HG03280 (cell line): ENCODE results near the gene GIPC2.

ENCODE experiments used
- ATAC-seq: cut with Tn5 transposase; IDR thresholded peaks from one replicate; pipeline ENCODE4 v1.9.1; 2021; ENCODE audit warnings: mild to moderate bottlenecking, moderate library complexity; ENCODE audit not compliant: unreplicated experiment

GIPC2 gene

DNA sequence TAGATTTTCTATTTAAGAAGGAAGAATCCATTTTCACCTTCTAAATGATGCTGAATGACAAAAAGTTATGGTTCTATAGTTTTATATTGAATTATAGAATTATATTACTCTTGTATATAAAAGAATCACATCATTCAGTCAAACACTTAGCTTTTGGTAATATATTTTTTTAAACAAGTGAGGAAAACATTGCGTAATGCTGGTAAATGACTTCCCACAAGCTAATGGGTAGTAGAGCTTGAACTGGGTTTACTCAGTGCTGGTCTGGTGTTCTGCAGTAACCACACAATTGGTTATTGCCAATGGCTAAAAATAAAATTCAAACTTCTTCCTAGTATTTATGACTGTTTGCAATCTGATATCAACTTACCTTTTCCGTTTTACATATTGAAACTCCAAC lies 10.6 kb upstream of the GIPC2 start:
- no peak for ATAC-seq

DNA sequence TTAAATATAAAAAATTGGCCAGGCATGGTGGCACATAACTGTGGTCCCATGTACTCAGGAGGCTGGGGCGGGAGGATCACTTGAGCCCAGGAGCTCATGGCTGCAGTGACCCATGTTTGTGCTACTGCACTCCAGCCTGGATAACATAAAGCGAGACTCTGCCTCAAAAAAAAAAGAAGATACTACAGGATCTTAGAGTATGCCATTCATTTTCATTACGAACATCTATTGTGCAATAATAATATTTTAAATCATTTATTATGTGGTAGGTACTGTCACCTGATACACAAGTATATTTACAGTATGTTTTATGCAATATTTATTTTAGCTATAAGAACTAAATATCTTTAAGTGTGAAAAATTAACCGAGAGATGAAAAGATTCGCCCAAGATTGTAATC lies 9.3 kb upstream of the GIPC2 start:
- ATAC-seq: no peak

DNA sequence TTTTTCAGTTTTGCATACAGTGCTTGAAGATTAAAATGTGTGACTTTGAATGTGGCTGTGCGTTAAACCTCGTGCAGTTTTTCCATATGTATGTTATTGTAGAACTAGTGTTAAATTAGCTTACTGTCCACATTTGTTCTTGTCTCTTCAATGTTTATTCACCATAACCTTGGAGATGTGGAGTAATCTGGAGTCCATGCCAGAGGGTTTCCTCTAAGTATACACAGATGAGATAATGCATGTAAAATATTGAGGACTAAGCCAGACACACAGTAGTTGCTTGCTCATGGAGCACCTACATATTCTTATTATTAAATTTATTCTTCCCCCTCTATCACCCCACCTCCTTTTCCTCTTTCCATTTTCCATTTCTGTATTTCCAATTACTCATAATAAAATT lies 7.7 kb upstream of the GIPC2 start:
- no peak for ATAC-seq

DNA sequence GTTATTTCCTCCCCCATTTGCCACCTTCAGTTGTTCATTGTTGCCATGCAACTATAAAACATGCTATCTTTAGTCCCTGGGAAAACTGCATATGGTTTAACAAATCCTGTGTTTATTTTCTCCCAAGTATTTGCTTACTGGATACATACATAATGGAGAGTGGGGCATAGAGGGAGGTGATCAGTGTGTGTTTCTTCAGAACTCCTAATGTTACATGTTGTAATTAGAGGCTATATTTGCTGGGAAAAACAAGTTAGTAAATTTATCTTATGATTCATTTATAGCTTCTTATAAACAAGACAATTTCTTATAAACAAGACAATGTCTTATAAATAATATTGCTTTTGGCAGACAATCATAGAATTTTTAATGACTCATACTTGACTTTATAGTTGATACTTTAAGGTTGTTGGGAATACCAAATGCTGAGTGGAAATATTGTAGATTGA lies 7.3 kb upstream of the GIPC2 start:
- no peak for ATAC-seq

DNA sequence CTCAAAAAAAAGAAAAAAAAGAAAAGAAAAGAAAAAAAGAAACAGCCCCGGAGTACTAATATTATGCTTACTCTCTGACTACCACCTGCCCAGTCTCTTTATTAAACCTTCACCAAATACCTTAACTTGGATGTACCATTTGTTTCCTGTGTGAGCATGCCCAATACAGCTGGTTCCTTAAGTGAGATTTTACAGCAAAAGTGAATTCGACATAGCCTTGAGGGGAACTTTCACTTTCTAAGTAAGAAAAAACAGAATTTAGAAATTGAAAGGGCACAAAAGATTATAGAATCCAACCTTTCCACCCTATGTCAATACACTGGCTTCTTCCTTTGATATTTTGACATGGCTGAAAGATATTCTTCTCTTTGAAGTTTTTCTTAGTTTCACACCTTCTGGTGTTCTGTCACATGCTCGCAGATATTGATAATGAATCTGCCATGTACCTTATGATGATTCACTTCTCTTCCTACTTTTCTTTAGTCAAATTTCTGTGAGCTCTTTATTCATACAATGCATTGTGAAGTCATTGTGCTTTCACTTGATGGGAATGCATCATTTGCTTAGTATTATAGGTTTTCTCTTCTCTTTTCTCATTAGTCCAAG lies 5.2 kb upstream of the GIPC2 start:
- no peak for ATAC-seq

DNA sequence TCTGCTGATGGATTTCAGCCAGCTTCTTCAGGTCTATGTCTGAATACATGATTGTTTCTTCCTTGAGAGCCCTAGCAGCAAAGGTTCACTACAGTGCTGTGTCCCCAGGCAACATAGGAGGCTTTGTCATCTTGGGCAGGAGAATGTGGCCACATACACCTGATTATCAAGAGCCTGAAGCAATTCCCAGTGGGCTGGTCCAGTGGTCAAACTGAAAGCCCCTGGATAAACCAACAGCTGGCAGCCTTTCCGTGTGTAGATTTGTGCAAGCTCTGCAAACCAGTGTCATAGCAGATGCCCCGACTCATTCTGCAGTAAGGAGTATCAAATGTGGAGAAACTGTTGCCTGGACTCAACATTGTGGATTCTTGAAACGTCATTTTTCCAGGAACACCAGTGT lies 2.3 kb upstream of the GIPC2 start:
- no peak for ATAC-seq

DNA sequence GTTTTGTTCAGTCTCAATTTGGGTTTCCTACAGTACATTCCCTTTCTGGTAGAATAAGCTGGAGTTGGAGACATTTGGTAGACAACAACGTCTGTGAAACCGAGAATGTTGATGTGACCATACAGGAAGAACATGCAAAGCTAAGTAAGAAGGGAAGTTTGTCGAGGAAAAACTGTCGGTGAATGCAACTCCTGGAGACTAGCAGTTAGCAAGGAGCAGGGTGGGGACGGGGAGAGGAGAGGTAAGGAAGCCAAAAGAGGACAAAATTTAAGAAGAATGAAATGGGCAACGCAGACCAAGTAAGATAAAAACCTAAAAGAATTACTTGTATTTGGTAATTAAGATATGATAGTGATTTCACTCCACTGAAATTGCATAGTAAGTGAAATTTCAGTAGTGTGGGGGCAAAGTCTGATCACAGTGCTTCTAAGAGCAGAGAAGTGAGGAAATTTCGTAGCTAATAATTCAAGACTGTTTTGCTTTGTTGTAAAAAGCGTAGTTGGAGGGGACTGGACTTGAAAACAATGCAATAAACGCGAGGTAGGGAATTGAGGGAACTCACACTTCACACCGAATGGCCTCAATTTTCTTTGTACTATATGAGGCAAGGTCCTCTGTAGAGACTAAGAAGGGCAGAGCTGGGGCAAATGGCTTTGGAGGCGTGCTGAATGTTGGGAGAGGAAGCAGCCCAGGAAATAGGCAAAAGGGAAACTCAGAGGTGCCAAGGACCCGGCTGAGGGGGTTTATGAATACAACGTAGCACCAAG lies 787 bp upstream of the GIPC2 start:
- ATAC-seq: no peak

DNA sequence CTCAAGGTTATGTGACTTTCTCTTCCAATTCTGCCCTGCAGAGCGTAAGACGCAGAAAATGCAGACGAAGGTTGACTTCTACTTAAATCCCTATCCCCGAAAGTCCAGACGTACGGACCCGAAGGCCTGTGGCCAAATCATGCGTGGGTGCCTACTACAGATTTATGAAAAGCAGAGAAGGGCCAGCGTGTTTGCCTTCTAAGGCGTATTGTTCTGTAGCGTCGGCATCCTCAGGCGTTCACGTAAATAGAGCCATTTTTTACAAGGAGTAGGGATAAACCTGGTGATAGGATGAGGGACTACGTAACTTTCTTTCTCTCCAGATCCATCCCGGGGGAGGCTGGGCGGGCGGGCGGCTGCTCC lies 222 bp upstream of the GIPC2 start:
- no peak for ATAC-seq

DNA sequence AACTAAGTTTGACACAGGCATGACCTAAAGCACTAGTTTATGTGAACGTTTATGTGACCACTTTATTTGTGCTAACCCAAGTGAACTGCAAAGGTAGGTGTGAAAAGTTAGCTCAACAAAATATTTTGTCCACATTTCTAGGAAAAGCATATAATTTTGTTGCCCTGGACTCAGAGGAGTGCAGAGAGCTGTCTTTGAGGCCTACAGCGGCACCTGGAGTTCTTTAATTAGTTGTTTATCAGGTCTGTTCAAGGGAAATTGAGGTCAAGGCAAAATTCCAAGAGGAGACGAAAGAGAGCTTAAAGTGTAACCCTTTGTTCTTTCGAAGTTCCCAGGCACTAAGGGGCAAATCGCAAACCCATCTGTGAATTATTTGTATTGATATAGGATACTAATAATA lies 1.3 kb downstream of the GIPC2 start:
- no peak for ATAC-seq

DNA sequence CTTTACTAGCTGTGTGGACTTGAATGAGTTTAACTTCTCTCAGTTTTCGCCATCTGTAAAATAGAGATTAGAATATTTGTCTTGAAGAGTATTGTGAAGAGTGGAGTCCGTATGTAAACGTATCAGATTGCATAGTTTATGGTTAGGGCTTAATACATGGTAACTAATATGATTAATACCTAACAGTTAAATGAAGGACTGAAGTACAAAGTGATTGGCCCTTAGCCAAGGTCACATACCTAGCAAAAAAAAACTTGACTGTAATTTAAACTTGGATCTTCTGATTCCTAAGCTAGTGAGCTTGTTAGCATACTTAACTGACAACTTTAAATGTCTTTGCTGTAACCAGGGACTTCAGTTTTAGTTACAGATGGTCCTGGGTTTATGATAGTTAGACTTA lies 1.9 kb downstream of the GIPC2 start:
- no peak for ATAC-seq

DNA sequence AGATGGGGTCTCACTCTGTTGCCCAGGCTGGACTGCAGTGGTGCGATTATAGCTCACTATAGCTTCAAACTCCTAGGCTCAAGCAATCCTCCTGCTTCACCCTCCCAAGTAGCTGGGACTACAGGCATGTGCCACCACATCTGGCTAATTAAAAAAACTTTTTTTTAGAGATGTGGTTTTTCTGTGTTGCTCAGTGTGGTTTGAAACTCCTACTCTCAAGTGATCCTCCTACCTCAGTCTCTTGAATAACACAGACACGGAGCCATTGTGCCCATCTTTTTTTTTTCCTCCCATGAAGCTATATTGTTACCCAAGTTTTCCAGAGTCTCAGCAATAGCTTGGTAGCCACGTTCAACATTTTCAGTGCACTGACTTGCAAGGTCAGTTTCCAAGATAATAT lies 2.7 kb downstream of the GIPC2 start:
- ATAC-seq: no peak

DNA sequence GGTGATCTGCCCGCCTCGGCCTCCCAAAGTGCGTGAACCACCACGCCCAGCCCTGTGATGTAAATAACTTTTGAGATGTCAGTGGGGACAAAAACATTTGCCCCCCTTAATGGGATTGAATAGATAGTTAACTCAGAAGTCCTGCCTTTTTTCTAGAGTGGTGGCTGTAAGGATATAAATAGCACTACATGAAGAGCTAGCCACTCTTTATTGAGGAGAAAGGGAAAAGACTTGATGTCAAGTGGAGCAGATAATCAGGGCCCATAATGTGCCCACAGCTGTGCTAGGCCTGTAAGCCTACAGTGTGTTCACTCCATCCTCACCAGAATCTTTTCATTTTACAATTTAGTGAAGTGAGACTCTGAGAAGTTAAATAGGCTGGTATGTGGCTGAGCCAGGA lies 3.6 kb downstream of the GIPC2 start:
- ATAC-seq: no peak

DNA sequence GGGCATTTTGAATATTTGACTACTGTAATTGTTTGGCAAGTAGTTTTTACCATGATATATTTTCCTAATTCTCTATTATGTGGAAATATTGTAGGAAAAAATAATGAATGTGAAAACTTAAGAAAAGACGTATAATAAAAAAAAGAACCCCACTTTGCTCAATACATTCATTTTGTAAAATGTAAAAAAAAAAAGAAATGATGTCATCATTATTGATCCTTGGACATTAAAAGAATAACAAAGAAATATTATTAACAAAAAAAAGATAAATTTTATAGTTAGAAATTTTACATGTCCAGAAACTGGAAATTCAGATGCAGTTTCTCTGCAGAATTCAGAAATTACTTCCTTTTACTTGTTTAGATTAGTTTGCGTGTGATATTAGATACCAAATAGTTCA lies 5.2 kb downstream of the GIPC2 start:
- ATAC-seq: no peak

DNA sequence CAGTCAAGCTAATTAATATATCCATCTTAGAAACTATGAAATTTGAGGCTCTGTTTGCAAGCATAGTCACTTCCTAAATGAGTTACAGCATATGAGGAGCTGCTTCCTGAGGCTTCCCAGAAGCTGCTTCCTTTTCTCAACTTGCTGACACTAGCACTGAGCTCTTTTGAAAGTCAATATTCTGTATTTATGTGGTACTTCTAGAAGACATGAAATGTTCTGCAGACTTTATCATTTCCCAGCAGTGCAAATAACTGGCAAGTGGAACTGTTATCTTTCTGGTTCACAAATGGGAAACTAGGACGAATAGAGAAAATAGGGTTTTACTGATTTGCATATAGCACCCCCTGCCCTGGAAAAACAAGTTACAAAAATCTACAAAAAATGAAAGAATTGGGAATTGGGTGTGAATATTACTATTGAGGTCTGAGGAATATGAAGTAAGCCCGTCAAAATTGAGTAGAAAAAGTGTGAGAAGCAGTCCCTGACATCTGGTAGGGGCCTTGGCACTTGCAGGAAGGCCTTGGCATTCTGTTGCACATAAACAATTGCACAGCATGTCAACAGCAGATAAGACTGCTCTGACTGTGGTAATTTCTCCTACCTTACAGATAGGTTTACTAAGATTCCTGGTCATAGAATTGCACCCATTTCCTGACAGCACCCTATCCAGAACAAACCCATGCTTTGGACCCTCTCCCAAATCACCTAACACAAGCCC lies 7.1 kb downstream of the GIPC2 start:
- ATAC-seq: no peak

DNA sequence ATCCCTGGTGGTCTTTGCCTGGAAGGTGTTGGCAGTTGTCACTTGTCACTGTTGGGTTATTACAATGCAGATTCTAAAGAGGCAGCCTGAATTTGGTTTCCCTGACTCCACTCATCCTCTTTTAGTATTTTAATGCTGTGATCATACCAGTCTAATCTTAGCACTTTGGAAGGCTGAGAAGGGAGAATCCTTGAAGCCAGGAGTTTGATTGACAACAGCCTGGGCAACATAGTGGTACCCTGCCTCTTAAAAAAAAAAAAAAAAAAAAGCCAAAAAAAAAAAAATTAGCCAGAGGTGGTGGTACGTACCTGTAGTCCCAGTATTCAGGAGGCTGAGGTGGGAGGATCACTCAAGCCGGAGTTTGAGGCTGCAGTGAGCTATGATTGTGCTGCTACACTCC lies 7.7 kb downstream of the GIPC2 start:
- no peak for ATAC-seq

DNA sequence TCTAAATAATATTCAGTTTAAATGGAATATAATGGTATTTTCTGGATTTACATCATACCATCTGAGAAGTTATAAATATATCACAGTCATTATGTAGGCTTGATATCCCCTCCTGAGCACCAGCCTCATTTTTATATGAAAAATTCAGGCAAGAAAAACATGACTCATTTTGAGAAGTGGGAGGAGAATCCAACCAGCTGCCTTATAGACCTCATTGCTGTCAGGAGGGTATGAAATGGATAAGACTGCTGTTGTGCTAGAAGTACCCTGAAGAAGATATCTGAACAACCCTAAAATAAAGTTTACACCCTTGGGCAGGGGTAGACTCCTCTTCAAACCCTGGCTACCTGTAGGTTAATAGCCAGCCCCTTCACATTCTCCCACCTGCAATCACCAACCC lies 8.8 kb downstream of the GIPC2 start:
- no peak for ATAC-seq

DNA sequence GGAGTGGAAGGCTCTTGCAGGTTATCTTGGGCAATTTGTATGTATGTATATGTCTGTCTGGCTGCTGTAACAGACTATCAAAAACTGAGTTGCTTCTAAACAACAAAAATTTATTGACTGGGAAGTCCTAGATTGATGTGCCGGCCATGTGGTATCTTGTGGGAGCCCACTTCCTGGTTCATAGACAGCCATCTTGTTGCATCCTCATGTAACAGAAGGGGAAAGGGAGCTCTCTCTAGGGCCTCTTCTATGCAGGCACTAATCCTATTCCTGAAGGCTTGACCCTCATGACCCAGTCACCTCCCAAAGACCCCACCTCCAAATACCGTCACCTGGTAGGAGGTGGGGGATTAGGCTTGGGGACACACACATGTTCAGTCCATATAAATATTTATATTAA lies 9.2 kb downstream of the GIPC2 start:
- ATAC-seq: no peak

DNA sequence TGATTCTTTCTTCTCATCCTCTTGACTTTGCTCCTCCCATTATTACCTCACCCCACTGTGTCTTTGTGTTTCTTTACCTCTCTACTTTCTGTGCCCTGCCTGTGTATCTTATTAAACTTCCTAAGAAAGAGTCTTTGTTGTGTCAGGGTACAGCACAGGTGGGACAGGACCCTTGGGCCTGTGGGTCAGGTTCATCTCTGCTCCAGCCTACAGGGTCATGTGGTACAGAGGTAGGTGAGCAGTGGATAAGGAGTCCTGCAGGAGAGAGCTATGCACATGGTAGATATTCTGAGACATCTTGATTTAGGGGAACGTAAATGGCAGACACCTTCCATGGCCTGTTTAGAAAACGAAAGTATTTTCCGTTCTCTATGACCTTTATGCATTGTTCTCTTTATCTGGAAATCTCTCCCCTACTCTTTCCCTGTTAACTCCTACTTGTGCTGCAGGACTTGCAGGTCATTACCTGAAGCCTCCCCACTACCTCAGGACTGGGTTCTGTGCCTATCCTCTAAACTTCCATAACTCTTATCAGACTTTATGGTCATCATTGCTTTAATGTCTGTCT lies 9.9 kb downstream of the GIPC2 start:
- no peak for ATAC-seq

DNA sequence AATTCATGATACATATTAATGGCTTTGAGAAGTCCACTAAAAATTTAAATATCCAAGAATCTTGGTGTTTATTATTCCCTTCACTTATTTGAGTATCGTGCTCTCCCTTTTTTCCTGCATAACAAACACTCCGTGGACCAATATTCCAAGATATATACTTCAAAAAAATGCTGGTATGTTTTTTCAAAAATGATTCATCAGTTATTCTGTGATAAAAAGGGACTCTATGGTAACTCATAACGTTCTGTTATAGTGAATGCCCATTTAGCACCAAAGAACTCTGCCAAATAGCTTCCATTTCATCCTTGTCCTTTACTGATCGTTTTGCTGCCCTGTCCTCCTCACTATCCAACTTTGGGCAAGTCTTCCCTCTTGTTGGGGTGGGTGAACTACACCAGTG lies 12.9 kb downstream of the GIPC2 start:
- ATAC-seq: no peak

DNA sequence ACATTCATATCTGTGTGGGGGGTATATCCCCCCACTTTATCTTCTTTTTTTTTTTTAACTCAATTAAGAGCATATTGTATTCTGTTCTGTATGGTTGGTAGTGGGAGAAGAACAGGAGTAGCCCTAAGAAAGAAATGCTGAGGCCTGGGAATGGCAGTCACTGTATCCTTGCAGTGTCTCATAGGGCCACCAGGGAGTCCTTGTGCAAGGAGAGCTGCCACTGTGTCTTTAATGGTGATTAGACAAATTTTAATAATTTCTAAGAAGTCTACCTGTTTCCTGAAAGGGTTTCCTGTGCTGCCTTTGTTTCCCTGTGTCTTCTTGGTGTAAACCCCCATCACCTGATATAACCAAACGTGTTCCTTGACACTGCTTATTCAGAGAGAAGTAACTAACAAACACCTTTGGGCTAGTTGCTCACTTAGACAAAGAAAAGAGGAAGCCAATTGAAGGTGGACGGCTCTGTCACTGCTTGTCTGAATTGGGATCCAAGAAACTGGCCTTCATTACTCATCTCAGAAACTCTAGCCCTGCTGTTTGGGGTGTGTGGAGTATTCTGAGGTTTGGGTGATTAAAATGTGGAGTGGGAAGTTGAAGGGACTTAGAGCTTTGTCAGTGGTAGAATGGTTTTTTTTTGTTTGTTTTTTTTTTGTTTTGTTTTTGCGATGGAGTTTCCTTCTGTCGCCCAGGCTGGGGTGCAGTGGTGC lies 15.2 kb downstream of the GIPC2 start:
- ATAC-seq: peak; percentile 85

DNA sequence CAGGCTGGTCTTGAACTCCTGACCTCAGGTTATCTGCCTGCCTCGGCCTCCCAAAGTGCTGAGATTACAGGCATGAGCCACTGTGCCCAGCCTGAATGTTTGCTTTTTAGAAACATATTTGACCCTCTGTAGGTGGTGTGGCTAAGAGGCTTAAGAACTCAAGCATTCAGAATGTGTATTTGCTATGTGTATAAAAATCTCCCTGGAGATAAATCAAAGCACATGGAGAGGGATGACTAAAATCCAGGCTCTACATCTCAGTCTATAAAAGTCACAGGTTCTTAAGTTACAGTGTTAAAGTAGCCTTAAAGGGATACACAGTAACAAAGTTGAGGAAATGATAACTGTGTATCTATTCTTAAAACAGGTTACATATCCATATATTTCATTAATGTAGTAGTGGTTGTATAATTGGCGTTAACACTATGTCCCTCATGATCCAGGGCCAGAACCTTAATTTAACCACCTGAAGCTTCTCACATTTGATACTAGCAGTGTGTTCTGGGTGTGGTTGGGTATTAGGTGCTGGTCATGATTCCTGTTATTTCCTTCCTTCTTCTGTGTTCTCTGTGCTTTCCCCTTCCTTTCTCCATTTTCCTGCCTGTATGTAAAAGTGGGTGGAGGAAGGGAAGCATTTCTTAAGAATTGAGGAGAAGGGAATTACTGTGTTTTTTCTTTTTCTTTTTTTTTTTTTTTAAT lies 16.2 kb downstream of the GIPC2 start:
- no peak for ATAC-seq
